ENCODE measurements around the gene SPATA6L. TPM values are rescaled to one million over a fixed set of nuclear protein-coding genes. Genes with fewer than 3 reads are reported as not detected.

The SPATA6L gene
- total RNA-seq, 1 donor from 2014 or later, result 1.3 TPM

GRCh38 chr9:4575997-4576396 is 90.3 kb downstream of the SPATA6L start:
- no peak for DNase-seq (ENCODE audit: low read depth)
- no peak overlapping the region for H3K4me3 ChIP-seq (ENCODE audit: low read depth, low read length)
- no peaks in the 10 kb centered on the region for H3K27me3 ChIP-seq (ENCODE audit: control insufficient read depth, insufficient read depth, low read length)
- TF ChIP-seq, protein P1, sequence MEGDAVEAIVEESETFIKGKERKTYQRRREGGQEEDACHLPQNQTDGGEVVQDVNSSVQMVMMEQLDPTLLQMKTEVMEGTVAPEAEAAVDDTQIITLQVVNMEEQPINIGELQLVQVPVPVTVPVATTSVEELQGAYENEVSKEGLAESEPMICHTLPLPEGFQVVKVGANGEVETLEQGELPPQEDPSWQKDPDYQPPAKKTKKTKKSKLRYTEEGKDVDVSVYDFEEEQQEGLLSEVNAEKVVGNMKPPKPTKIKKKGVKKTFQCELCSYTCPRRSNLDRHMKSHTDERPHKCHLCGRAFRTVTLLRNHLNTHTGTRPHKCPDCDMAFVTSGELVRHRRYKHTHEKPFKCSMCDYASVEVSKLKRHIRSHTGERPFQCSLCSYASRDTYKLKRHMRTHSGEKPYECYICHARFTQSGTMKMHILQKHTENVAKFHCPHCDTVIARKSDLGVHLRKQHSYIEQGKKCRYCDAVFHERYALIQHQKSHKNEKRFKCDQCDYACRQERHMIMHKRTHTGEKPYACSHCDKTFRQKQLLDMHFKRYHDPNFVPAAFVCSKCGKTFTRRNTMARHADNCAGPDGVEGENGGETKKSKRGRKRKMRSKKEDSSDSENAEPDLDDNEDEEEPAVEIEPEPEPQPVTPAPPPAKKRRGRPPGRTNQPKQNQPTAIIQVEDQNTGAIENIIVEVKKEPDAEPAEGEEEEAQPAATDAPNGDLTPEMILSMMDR (IDR thresholded peaks at IDR 0.05; ENCODE audit: insufficient read depth, low read length, poor library complexity, severe bottlenecking), result no peak
- no peaks in the 10 kb centered on the region for H3K36me3 ChIP-seq (ENCODE audit: control insufficient read depth, insufficient read depth, low read length)

DNA sequence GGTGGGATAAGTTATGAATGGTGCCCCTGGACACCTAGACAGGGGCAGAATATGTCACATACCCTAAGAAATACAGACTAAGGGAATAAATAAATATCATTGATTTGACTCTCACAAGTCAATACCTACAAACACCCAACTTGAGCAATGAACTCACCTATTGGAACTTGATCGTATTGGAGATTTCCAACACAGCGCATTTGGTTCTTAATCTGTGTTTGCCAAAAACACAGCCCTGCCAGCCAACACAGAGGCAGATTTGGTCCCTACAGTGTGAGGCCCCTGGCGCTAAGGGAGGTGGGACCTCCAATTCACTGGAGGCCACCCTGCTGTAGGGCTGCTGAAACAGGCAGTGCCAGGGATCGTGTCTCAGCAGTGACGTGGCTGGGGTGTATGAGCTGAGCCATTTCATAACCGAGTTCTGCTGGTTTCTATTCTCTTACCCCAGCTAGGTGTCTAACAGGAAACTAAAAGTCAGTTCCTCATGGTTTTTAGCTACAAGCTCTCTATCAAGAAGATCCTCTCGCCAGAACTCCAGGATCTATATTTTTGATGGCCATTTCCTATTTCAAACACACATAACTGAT is 91.5 kb downstream of the SPATA6L start:
- TF ChIP-seq, protein P1 (IDR thresholded peaks at IDR 0.05; ENCODE audit: insufficient read depth, low read length, poor library complexity, severe bottlenecking), result no peak
- no peak for DNase-seq (ENCODE audit: low read depth)
- H3K36me3 ChIP-seq (ENCODE audit: control insufficient read depth, insufficient read depth, low read length), result no peaks in the 10 kb centered on the region
- no peaks in the 10 kb centered on the region for H3K27me3 ChIP-seq (ENCODE audit: control insufficient read depth, insufficient read depth, low read length)
- H3K4me3 ChIP-seq (ENCODE audit: low read depth, low read length), result no peak overlapping the region

GRCh38 chr9:4573634-4574389 is 92.5 kb downstream of the SPATA6L start:
- TF ChIP-seq, protein P1 (IDR thresholded peaks at IDR 0.05; ENCODE audit: insufficient read depth, low read length, poor library complexity, severe bottlenecking), result no peak
- no peak overlapping the region for H3K4me3 ChIP-seq (ENCODE audit: low read depth, low read length)
- DNase-seq (ENCODE audit: low read depth), result no peak
- H3K36me3 ChIP-seq (ENCODE audit: control insufficient read depth, insufficient read depth, low read length), result no peaks in the 10 kb centered on the region
- no peaks in the 10 kb centered on the region for H3K27me3 ChIP-seq (ENCODE audit: control insufficient read depth, insufficient read depth, low read length)

DNA sequence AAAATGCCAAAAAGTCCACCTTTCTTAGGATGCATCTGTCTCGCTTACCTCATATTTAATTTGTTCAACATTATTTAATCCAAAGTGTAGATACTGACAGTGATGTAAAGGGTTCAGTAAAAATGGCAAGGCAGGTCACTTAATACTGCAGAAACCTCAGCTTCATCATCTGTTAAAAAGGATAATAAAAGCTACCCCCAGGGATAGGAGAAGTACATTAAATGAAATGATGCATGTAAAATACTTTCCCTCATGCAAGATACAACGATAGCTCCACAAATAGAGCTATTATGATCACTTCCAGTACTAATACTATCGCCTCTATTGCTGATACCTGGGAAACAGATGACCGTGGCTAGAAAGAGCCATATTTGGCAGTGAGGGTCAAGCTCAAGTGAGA is 93.1 kb downstream of the SPATA6L start:
- no peaks in the 10 kb centered on the region for H3K27me3 ChIP-seq (ENCODE audit: control insufficient read depth, insufficient read depth, low read length)
- TF ChIP-seq, protein P1 (IDR thresholded peaks at IDR 0.05; ENCODE audit: insufficient read depth, low read length, poor library complexity, severe bottlenecking), result no peak

GRCh38 chr9:4572184-4572826 is 94.0 kb downstream of the SPATA6L start:
- no peaks in the 10 kb centered on the region for H3K36me3 ChIP-seq (ENCODE audit: control insufficient read depth, insufficient read depth, low read length)
- H3K4me3 ChIP-seq (ENCODE audit: low read depth, low read length), result no peak overlapping the region
- TF ChIP-seq, protein P1 (IDR thresholded peaks at IDR 0.05; ENCODE audit: insufficient read depth, low read length, poor library complexity, severe bottlenecking), result no peak
- DNase-seq (ENCODE audit: low read depth), result no peak
- no peaks in the 10 kb centered on the region for H3K27me3 ChIP-seq (ENCODE audit: control insufficient read depth, insufficient read depth, low read length)

More for the DNA sequence above, 93.1 kb downstream of the SPATA6L start:
- no peak overlapping the region for H3K4me3 ChIP-seq (ENCODE audit: low read depth, low read length)
- DNase-seq (ENCODE audit: low read depth), result no peak
- H3K36me3 ChIP-seq (ENCODE audit: control insufficient read depth, insufficient read depth, low read length), result no peaks in the 10 kb centered on the region

Data from kidney epithelial cell (primary cell).